Mesenchymal stem cell (in vitro differentiated cells and primary cell): ENCODE measurements around the gene RRBP1.

Source experiments
- DNase-seq: peaks from one replicate; pipeline ENCODE4 v3.0.0-alpha.2; 2013
- H2AFZ ChIP-seq: one replicate; pipeline ENCODE4 v1.6.1; 2013; ENCODE audit warnings: low read depth, mild to moderate bottlenecking, control low read depth, inconsistent platforms, low read length, moderate library complexity
- H2AK5ac ChIP-seq: 2 replicates; pipeline ENCODE4 v1.6.1; 2013; ENCODE audit warnings: low read length, moderate library complexity, mild to moderate bottlenecking, inconsistent platforms; ENCODE audit not compliant: severe bottlenecking
- H2BK120ac ChIP-seq: one replicate; pipeline ENCODE4 v1.6.1; 2013; ENCODE audit warnings: low read depth, mild to moderate bottlenecking, inconsistent platforms, low read length, moderate library complexity
- H2BK12ac ChIP-seq, 2 experiments: one replicate each; pipeline ENCODE4 v1.6.1; 2013; ENCODE audit warnings: inconsistent platforms in 2 of 2, low read length in 2 of 2, mild to moderate bottlenecking in 2 of 2, moderate library complexity in 2 of 2, control low read depth in 1 of 2
- H2BK15ac ChIP-seq: one replicate; pipeline ENCODE4 v1.6.1; 2013; ENCODE audit warnings: mild to moderate bottlenecking, low read depth, inconsistent platforms; ENCODE audit not compliant: poor library complexity, severe bottlenecking
- H2BK5ac ChIP-seq: 2 replicates; pipeline ENCODE4 v1.6.1; 2013; ENCODE audit warnings: low read depth, mild to moderate bottlenecking, low read length, control low read depth, inconsistent platforms; ENCODE audit not compliant: poor library complexity, severe bottlenecking
- H3K14ac ChIP-seq, 2 experiments: one replicate each; pipeline ENCODE4 v1.6.1; 2013; ENCODE audit warnings: inconsistent platforms in 2 of 2, low read length in 2 of 2, control low read depth in 1 of 2, mild to moderate bottlenecking in 1 of 2, moderate library complexity in 1 of 2
- H3K18ac ChIP-seq, 2 experiments: one replicate each; pipeline ENCODE4 v1.6.1; 2013; ENCODE audit warnings: inconsistent platforms in 2 of 2, low read length in 2 of 2, control low read depth in 1 of 2, low read depth in 1 of 2, mild to moderate bottlenecking in 1 of 2
- H3K23ac ChIP-seq, 2 experiments: one replicate each; pipeline ENCODE4 v1.6.1; 2013; ENCODE audit warnings: inconsistent platforms in 2 of 2, low read length in 2 of 2, mild to moderate bottlenecking in 2 of 2, moderate library complexity in 2 of 2, control low read depth in 1 of 2
- H3K27ac ChIP-seq: 2 replicates; pipeline ENCODE4 v1.5.1; 2013; ENCODE audit warnings: mild to moderate bottlenecking, moderate library complexity, low read length, control low read depth, inconsistent platforms; ENCODE audit not compliant: poor library complexity, severe bottlenecking
- H3K27me3 ChIP-seq, 2 experiments: 2 replicates each; pipeline versions ENCODE4 v1.6.1 to v1.7.0; 2013; ENCODE audit warnings: low read length in 2 of 2, mild to moderate bottlenecking in 2 of 2, moderate library complexity in 2 of 2, control low read depth in 1 of 2, inconsistent platforms in 1 of 2; ENCODE audit not compliant: control insufficient read depth in 1 of 2, insufficient read depth in 1 of 2
- H3K36me3 ChIP-seq, 2 experiments: 2 replicates each; pipeline versions ENCODE4 v1.6.1 to v1.7.0; 2013; ENCODE audit warnings: low read length in 2 of 2, control low read depth in 1 of 2, inconsistent platforms in 1 of 2, low read depth in 1 of 2, mild to moderate bottlenecking in 1 of 2; ENCODE audit not compliant: insufficient read depth in 2 of 2, control insufficient read depth in 1 of 2
- H3K4ac ChIP-seq, 2 experiments: one replicate each; pipeline ENCODE4 v1.6.1; 2013; ENCODE audit warnings: inconsistent platforms in 2 of 2, low read length in 2 of 2, mild to moderate bottlenecking in 2 of 2, moderate library complexity in 2 of 2, control low read depth in 1 of 2, low read depth in 1 of 2
- H3K4me1 ChIP-seq: 2 replicates; pipeline ENCODE4 v1.6.1; 2013; ENCODE audit warnings: low read depth, low read length, control low read depth; ENCODE audit not compliant: control insufficient read depth, insufficient read depth
- H3K4me2 ChIP-seq: 2 replicates; pipeline ENCODE4 v1.6.1; 2013; ENCODE audit warnings: low read length, mild to moderate bottlenecking, inconsistent platforms; ENCODE audit not compliant: poor library complexity, severe bottlenecking
- H3K4me3 ChIP-seq, 2 experiments: 2 replicates each; pipeline versions ENCODE4 v1.5.1 to v1.7.0; 2013; ENCODE audit warnings: low read length in 2 of 2, mild to moderate bottlenecking in 2 of 2, control low read depth in 1 of 2, low read depth in 1 of 2; ENCODE audit not compliant: insufficient read depth in 1 of 2
- H3K79me1 ChIP-seq: replicated peaks from 2 replicates; pipeline ENCODE4 v1.6.1; 2013; ENCODE audit warnings: mild to moderate bottlenecking, control low read depth, low read length, inconsistent platforms; ENCODE audit not compliant: poor library complexity, severe bottlenecking
- H3K9ac ChIP-seq: 2 replicates; pipeline ENCODE4 v1.7.0; 2013; ENCODE audit warnings: mild to moderate bottlenecking, low read length, moderate library complexity
- H3K9me3 ChIP-seq: 2 replicates; pipeline ENCODE4 v1.7.0; 2013; ENCODE audit warnings: mild to moderate bottlenecking, low read length; ENCODE audit not compliant: control insufficient read depth
- H4K8ac ChIP-seq: one replicate; pipeline ENCODE4 v1.6.1; 2013; ENCODE audit warnings: inconsistent platforms, mild to moderate bottlenecking, low read length, moderate library complexity
- H4K91ac ChIP-seq: one replicate; pipeline ENCODE4 v1.6.1; 2013; ENCODE audit warnings: mild to moderate bottlenecking, low read length, inconsistent platforms
- WGBS: methylation state at CpG from one replicate; pipeline ENCODE4 v1.1.7; 2013; ENCODE audit warnings: mixed read lengths; 5-methylcytosine and 5-hydroxymethylcytosine counted together

Gene RRBP1

GRCh38 chr20:17569616-17570346 lies 112.3 kb downstream of the RRBP1 start, which contains the start of gene DSTN:
DSTN (plus strand) TSS chr20:17570075; CDS start chr20:17570209, 134 bp downstream.
- H3K36me3 ChIP-seq = peaks cover 0 to 4% of the 10 kb centered on the region in 2 experiments
- peak within 1 kb of the TSS; percentile 94 for H3K27ac ChIP-seq
- peak within 1 kb of the TSS; percentile 100 for H4K91ac ChIP-seq
- peak within 1 kb of the TSS; percentile 100 for H2BK120ac ChIP-seq
- H4K8ac ChIP-seq = peak within 1 kb of the TSS; percentile 100
- peak within 1 kb of the TSS; percentile 99 to 100 for H3K18ac ChIP-seq
- H2AK5ac ChIP-seq = no peak within 1 kb of the TSS
- peak within 1 kb of the TSS; percentile 95 to 97 for H3K4ac ChIP-seq
- H3K4me3 ChIP-seq = peak within 1 kb of the TSS; percentile 93 to 95
- H3K79me1 ChIP-seq = peaks cover 3% of the 10 kb centered on the region
- H3K4me2 ChIP-seq = peak within 1 kb of the TSS; percentile 82
- WGBS = under 1% methylated on average over 60 of the region's 70 CpGs
- no peaks in the 10 kb centered on the region for H3K9me3 ChIP-seq
- H2AFZ ChIP-seq = peak within 1 kb of the TSS; percentile 54
- H3K23ac ChIP-seq = peak within 1 kb of the TSS; percentile 60 to 92
- H3K9ac ChIP-seq = peak within 1 kb of the TSS; percentile 96
- H2BK12ac ChIP-seq = peak within 1 kb of the TSS; percentile 54 to 93
- H2BK15ac ChIP-seq = peak within 1 kb of the TSS; percentile 100
- peak within 1 kb of the TSS; percentile 92 to 96 for H3K14ac ChIP-seq
- peak; percentile 97 for DNase-seq
- H2BK5ac ChIP-seq = peak within 1 kb of the TSS; percentile 99
- peaks cover 4% of the 10 kb centered on the region for H3K4me1 ChIP-seq
- no peaks in the 10 kb centered on the region for H3K27me3 ChIP-seq

DNA sequence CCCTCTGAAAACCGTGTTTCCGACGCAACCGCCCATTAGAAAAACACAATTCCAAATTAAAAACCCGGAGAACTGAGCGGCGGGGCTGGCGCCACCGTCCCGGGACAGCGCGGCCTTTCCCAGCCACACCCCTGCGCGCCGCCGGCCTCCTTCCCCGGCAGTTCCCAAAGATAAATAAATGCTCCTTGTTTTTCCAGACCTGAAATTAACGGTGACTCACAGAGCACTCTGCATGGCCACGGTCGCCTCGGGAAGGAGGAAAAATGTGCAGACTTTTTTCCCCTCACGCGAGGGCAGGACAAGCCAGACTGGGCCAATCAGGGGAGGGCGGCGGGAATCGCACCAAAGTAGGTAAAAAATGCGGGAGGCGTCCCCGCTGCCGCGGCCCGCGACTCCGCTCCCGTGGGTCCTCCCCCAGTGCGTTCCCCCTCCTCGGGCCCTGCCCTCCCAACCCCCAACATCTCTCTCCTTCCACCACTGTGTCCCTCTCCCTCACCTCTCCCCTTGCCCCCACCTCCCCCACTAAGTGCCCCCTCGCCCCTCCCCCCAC lies 113.0 kb downstream of the RRBP1 start:
- Histone ChIP-seq H3K4me3 (peak overlapping the region; percentile 48 to 68), H2AFZ (no peak overlapping the region), H4K8ac (no peak overlapping the region), H3K4ac (no peak overlapping the region), H3K27me3 (no peaks in the 10 kb centered on the region), H2BK5ac (peak overlapping the region; percentile 23), H3K14ac (no peak overlapping the region), H2BK15ac (no peak overlapping the region), H3K4me1 (peaks cover 4% of the 10 kb centered on the region), H3K18ac (peak overlapping the region in 1 of 2 experiments; percentile 41), H3K27ac (peak overlapping the region; percentile 94), H2BK120ac (peak overlapping the region; percentile 100), H3K4me2 (peak overlapping the region; percentile 63), H2BK12ac (no peak overlapping the region), H2AK5ac (no peak overlapping the region), H3K9ac (peak overlapping the region; percentile 91), H3K36me3 (peaks cover 0 to 2% of the 10 kb centered on the region in 2 experiments), H4K91ac (no peak overlapping the region), H3K23ac (no peak overlapping the region), H3K79me1 (peaks cover 3% of the 10 kb centered on the region), H3K9me3 (no peaks in the 10 kb centered on the region)
- DNase-seq = peak; percentile 99
- under 1% methylated on average over 25 of the region's 38 CpGs for WGBS

GRCh38 chr20:17568045-17568788 lies 113.8 kb downstream of the RRBP1 start:
- no peaks in the 10 kb centered on the region for H3K27me3 ChIP-seq
- peak overlapping the region; percentile 47 for H4K8ac ChIP-seq
- peak overlapping the region in 1 of 2 experiments; percentile 68 for H3K4me3 ChIP-seq
- peak overlapping the region; percentile 77 for H4K91ac ChIP-seq
- H3K4me1 ChIP-seq = peaks cover 7% of the 10 kb centered on the region
- 75% methylated on average over 6 of the region's 6 CpGs for WGBS
- peaks cover 3% of the 10 kb centered on the region for H3K79me1 ChIP-seq
- H2BK5ac ChIP-seq = no peak overlapping the region
- H3K23ac ChIP-seq = no peak overlapping the region
- H2BK12ac ChIP-seq = peak overlapping the region; percentile 60 to 79
- H3K9me3 ChIP-seq = no peaks in the 10 kb centered on the region
- H3K36me3 ChIP-seq = no peaks in the 10 kb centered on the region
- no peak overlapping the region for H3K14ac ChIP-seq
- H3K18ac ChIP-seq = peak overlapping the region; percentile 11 to 34
- H3K4me2 ChIP-seq = no peak overlapping the region
- H2AFZ ChIP-seq = no peak overlapping the region
- DNase-seq = no peak
- peak overlapping the region; percentile 56 for H2BK120ac ChIP-seq
- peak overlapping the region; percentile 83 for H2AK5ac ChIP-seq
- peak overlapping the region; percentile 94 for H3K27ac ChIP-seq
- peak overlapping the region; percentile 91 for H3K9ac ChIP-seq
- peak overlapping the region; percentile 29 for H2BK15ac ChIP-seq
- H3K4ac ChIP-seq = peak overlapping the region in 1 of 2 experiments; percentile 47

DNA sequence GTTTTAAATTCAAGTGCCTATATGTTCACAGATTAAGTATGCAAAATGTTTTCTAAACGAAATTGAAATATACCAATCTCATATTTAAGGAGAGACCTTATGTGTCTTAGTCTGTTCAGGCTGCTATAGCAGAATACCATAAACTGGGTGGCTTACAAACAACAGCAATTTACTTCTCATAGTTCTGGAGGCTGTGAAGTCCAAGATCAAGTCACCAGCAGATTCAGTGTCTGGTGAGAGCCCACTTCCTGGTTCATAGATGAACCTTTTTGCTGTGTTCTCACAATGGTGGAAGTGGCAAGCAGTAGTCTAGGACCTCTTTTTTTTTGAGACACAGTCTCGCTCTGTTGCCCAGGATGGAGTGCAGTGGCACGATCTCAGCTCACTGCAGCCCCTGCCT lies 115.7 kb downstream of the RRBP1 start:
- 100% methylated on average over 2 of the region's 3 CpGs for WGBS

More for the DNA sequence above, 115.7 kb downstream of the RRBP1 start:
- no peak overlapping the region for H4K8ac ChIP-seq
- H3K14ac ChIP-seq = no peak overlapping the region
- peak overlapping the region; percentile 26 for H2BK15ac ChIP-seq
- peaks cover 7% of the 10 kb centered on the region for H3K4me1 ChIP-seq
- no peaks in the 10 kb centered on the region for H3K9me3 ChIP-seq
- no peak overlapping the region for H3K23ac ChIP-seq
- no peak overlapping the region for H3K9ac ChIP-seq
- no peak overlapping the region for H3K4ac ChIP-seq
- H3K27me3 ChIP-seq = no peaks in the 10 kb centered on the region
- H2AK5ac ChIP-seq = no peak overlapping the region
- H3K4me2 ChIP-seq = no peak overlapping the region
- no peak overlapping the region for H3K18ac ChIP-seq
- no peak overlapping the region for H3K4me3 ChIP-seq
- H2AFZ ChIP-seq = no peak overlapping the region
- no peak overlapping the region for H3K27ac ChIP-seq
- no peak overlapping the region for H2BK120ac ChIP-seq
- no peak for DNase-seq
- H3K36me3 ChIP-seq = no peaks in the 10 kb centered on the region
- peaks cover 3% of the 10 kb centered on the region for H3K79me1 ChIP-seq
- no peak overlapping the region for H2BK5ac ChIP-seq
- H4K91ac ChIP-seq = no peak overlapping the region
- no peak overlapping the region for H2BK12ac ChIP-seq
